Stimulated activated CD4-positive, alpha-beta T cell treated with anti-CD3 and anti-CD28 coated beads, TNF-alpha, amount 100 ng/mL, for 1 hour (primary cell): ENCODE data around the gene PSPC1.
"Not testable (repeated sequence)": the region's sequence is repeated elsewhere in the genome, so short reads cannot be mapped to it uniquely, and the experiment has no call there.

Experiments
- DNase-seq, 3 donors: peaks; one replicate each; pipeline ENCODE4 v3.0.0-alpha.2; 2020; ENCODE audit warnings: low read depth in 3 of 3, low spot score in 1 of 3

The PSPC1 gene

GRCh38 chr13:19782727-19783682, at the start of gene PSPC1:
TSS of gene PSPC1 (minus strand) at chr13:19782945. CDS start at chr13:19782757, 188 bp downstream.
- peak; percentile 90 to 94 (median 92) for DNase-seq

- no peak for DNase-seq
Measured at GRCh38 chr13:19822673-19823072, 39.9 kb upstream of the PSPC1 start.

GRCh38 chr13:19818223-19818842, 35.6 kb upstream of the PSPC1 start:
- DNase-seq = peak in 1 of 3 donors; percentile 12

- no peak for DNase-seq
Measured at GRCh38 chr13:19817510-19818158, 34.9 kb upstream of the PSPC1 start.

GRCh38 chr13:19817106-19817505, 34.4 kb upstream of the PSPC1 start:
- no peak for DNase-seq

- DNase-seq = not testable (repeated sequence)
Measured at GRCh38 chr13:19815842-19816241, 33.1 kb upstream of the PSPC1 start.

- DNase-seq = no peak
Measured at GRCh38 chr13:19810996-19811881, 28.5 kb upstream of the PSPC1 start.

GRCh38 chr13:19810151-19810550, 27.4 kb upstream of the PSPC1 start:
- DNase-seq = no peak

GRCh38 chr13:19805765-19806164, 23.0 kb upstream of the PSPC1 start:
- no peak for DNase-seq

GRCh38 chr13:19795956-19796355, 13.2 kb upstream of the PSPC1 start:
- DNase-seq = no peak

- DNase-seq = no peak
Measured at GRCh38 chr13:19794631-19795030, 11.9 kb upstream of the PSPC1 start.

GRCh38 chr13:19791953-19792537, 9.3 kb upstream of the PSPC1 start:
- DNase-seq = no peak

GRCh38 chr13:19782049-19782726, 557 bp downstream of the PSPC1 start:
- DNase-seq = peak in 2 of 3 donors; percentile 13 to 32

GRCh38 chr13:19781526-19781925, 1.2 kb downstream of the PSPC1 start:
- DNase-seq = no peak

- not testable (repeated sequence) for DNase-seq
Measured at GRCh38 chr13:19780753-19781418, 1.9 kb downstream of the PSPC1 start.

GRCh38 chr13:19772306-19772705, 10.4 kb downstream of the PSPC1 start:
- no peak for DNase-seq

GRCh38 chr13:19769854-19770253, 12.9 kb downstream of the PSPC1 start:
- DNase-seq = no peak

- DNase-seq = no peak
Measured at GRCh38 chr13:19767966-19768365, 14.8 kb downstream of the PSPC1 start.

GRCh38 chr13:19766591-19766990, 16.2 kb downstream of the PSPC1 start:
- no peak for DNase-seq
